ENCODE results near the gene HDAC8.

Gene HDAC8

DNA sequence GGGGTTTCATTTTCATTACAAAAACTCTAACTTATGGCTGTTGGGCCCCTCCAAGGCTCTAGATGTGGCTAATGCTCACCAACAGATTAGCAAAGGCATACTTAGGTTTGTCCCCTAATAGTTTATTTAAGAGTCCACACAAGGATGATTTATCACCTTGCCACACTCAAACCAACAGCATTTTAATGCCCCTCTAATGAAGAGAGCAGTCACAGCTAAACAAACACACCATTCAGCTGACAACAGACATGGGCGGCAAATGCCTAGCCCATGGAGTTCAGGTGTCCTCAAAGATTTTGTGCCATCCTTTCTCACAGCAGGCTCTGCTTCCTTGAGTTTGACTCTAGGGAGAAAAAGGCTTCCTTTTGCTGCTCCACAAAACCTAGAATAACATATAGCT, 205.1 kb downstream of the HDAC8 start:
- H3K79me2 ChIP-seq (ENCODE audit: insufficient read depth, low read length), result no peaks in the 10 kb centered on the region
- TF ChIP-seq EZH2phosphoT487 (conservative IDR thresholded peaks at IDR 0.05; ENCODE audit: low read length) (no peak), CTCF (IDR thresholded peaks at IDR 0.05; ENCODE audit: insufficient read depth, low read length, poor library complexity, severe bottlenecking) (no peak)
- no peak overlapping the region for H3K9ac ChIP-seq (ENCODE audit: low read length)
- no peak overlapping the region for H3K27ac ChIP-seq (ENCODE audit: low read depth, low read length)
- no peaks in the 10 kb centered on the region for H3F3A ChIP-seq (ENCODE audit: insufficient read depth)
- no peak overlapping the region for H3K4me3 ChIP-seq (ENCODE audit: insufficient read depth, low read length, poor library complexity, severe bottlenecking)
- H3K27me3 ChIP-seq (ENCODE audit: low read length), result no peaks in the 10 kb centered on the region
- no peaks in the 10 kb centered on the region for H4K20me1 ChIP-seq (ENCODE audit: low read depth, low read length)
- no peaks in the 10 kb centered on the region for H3K9me3 ChIP-seq (ENCODE audit: insufficient read depth, low read length)
- H3K36me3 ChIP-seq (ENCODE audit: low read length), result no peaks in the 10 kb centered on the region
- no peaks in the 10 kb centered on the region for H3K9me2 ChIP-seq (replicated peaks; ENCODE audit: insufficient read depth, low read length)
- H3K4me2 ChIP-seq (ENCODE audit: low read depth, low read length, poor library complexity, severe bottlenecking), result no peak overlapping the region
- H2AFZ ChIP-seq (ENCODE audit: low read depth, low read length, severe bottlenecking), result no peak overlapping the region

DNA sequence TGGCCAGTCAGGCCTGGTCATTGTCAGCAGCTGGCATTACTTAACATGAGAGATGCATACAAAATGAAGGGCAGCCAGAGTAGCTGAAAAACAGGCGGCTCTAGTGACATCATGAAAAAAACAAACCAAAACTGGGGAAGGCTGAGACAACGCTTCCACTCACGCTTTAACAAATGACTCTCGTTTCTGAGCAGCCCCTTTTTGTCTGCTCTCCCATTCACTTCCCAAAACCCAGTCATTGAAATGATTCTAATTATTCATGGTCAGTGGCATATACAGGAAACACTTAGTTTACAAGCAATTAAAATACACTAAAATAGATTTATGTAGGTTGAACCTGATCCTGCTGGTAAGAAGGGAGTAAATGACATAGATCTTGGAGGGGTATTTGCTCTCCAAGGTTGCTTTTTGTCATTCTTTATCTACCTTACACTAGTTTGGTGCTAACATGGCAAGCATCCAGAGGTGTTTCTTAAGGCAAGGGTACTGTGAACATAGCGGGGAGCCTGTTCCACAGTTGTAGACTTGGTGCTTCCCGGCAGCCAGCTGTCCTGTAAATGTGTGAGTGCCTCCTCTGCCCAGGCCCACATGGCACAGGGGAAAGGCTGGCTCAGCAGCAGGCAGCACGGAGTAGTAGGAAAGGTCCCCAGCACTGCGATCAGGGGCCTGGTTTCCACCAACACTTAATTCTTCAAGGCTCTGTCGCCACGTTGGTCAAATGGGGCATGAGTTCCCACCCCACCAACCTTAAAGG, 205.8 kb downstream of the HDAC8 start:
- Histone ChIP-seq H3K36me3 (ENCODE audit: low read length) (no peaks in the 10 kb centered on the region), H3K27me3 (ENCODE audit: low read length) (no peaks in the 10 kb centered on the region), H2AFZ (ENCODE audit: low read depth, low read length, severe bottlenecking) (no peak overlapping the region), H3K79me2 (ENCODE audit: insufficient read depth, low read length) (no peaks in the 10 kb centered on the region), H3F3A (ENCODE audit: insufficient read depth) (no peaks in the 10 kb centered on the region), H3K9me2 (replicated peaks; ENCODE audit: insufficient read depth, low read length) (no peaks in the 10 kb centered on the region), H3K4me3 (ENCODE audit: insufficient read depth, low read length, poor library complexity, severe bottlenecking) (no peak overlapping the region), H3K9me3 (ENCODE audit: insufficient read depth, low read length) (no peaks in the 10 kb centered on the region), H3K27ac (ENCODE audit: low read depth, low read length) (no peak overlapping the region), H3K4me2 (ENCODE audit: low read depth, low read length, poor library complexity, severe bottlenecking) (no peak overlapping the region), H3K9ac (ENCODE audit: low read length) (no peak overlapping the region), H4K20me1 (ENCODE audit: low read depth, low read length) (no peaks in the 10 kb centered on the region)
- no peak for TF ChIP-seq EZH2phosphoT487 (conservative IDR thresholded peaks at IDR 0.05; ENCODE audit: low read length)
- no peak for TF ChIP-seq CTCF (IDR thresholded peaks at IDR 0.05; ENCODE audit: insufficient read depth, low read length, poor library complexity, severe bottlenecking)

DNA sequence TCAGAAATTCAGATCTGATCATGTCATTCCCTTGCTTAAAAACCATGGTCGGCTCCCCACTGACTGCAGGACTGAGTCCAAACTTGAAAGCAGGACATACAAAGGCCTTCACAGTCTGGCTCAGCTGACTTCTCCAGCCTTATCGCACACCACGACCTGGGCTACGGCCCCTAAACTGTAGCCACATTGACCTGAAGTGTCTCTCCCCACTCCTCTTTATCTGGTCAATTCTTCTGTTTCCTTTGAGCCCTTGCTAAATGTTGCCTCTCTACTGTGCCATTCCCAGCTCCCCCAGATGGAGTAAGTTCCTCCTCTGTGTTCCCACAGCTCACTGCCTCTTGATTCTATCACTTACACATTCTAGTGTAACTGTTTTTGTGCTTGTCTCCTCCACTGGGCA, 206.5 kb downstream of the HDAC8 start:
- Histone ChIP-seq H4K20me1 (ENCODE audit: low read depth, low read length) (no peaks in the 10 kb centered on the region), H3K9me3 (ENCODE audit: insufficient read depth, low read length) (no peaks in the 10 kb centered on the region), H3K9me2 (replicated peaks; ENCODE audit: insufficient read depth, low read length) (no peaks in the 10 kb centered on the region), H3K9ac (ENCODE audit: low read length) (no peak overlapping the region), H3K4me3 (ENCODE audit: insufficient read depth, low read length, poor library complexity, severe bottlenecking) (no peak overlapping the region), H3K79me2 (ENCODE audit: insufficient read depth, low read length) (no peaks in the 10 kb centered on the region), H3K36me3 (ENCODE audit: low read length) (no peaks in the 10 kb centered on the region), H3F3A (ENCODE audit: insufficient read depth) (no peaks in the 10 kb centered on the region), H3K27me3 (ENCODE audit: low read length) (no peaks in the 10 kb centered on the region), H3K4me2 (ENCODE audit: low read depth, low read length, poor library complexity, severe bottlenecking) (no peak overlapping the region), H3K27ac (ENCODE audit: low read depth, low read length) (no peak overlapping the region), H2AFZ (ENCODE audit: low read depth, low read length, severe bottlenecking) (no peak overlapping the region)
- TF ChIP-seq CTCF (IDR thresholded peaks at IDR 0.05; ENCODE audit: insufficient read depth, low read length, poor library complexity, severe bottlenecking) (no peak), EZH2phosphoT487 (conservative IDR thresholded peaks at IDR 0.05; ENCODE audit: low read length) (no peak)

Data from SU-DHL-6 (cell line).